Liver (tissue), 9 donors: Measurements from ENCODE around the gene FAN1. TPM values are rescaled to one million over a fixed set of nuclear protein-coding genes. Genes with fewer than 3 reads are reported as not detected.

Experiments
- DNase-seq: peaks from one replicate; pipeline ENCODE4 v3.0.0-alpha.2; 2017; ENCODE audit warnings: low spot score
- H3K27ac ChIP-seq, 2 donors: one replicate each; pipeline ENCODE4 v1.7.0; 2013; ENCODE audit warnings: inconsistent platforms in 2 of 2, low read length in 2 of 2, control low read depth in 1 of 2, low read depth in 1 of 2, mild to moderate bottlenecking in 1 of 2
- H3K27me3 ChIP-seq, 4 donors: one replicate each; pipeline versions ENCODE4 v1.6.1 to v1.7.0; 2013; ENCODE audit warnings: low read length in 3 of 4, inconsistent platforms in 1 of 4, mild to moderate bottlenecking in 1 of 4, moderate library complexity in 1 of 4; ENCODE audit not compliant: control insufficient read depth in 4 of 4, insufficient read depth in 4 of 4
- H3K36me3 ChIP-seq, 4 donors: one replicate each; pipeline versions ENCODE4 v1.6.1 to v1.7.0; 2013; ENCODE audit warnings: low read length in 3 of 4, mild to moderate bottlenecking in 3 of 4, low read depth in 1 of 4, moderate library complexity in 1 of 4; ENCODE audit not compliant: control insufficient read depth in 4 of 4, insufficient read depth in 3 of 4
- H3K4me1 ChIP-seq, 4 donors: one replicate each; pipeline versions ENCODE4 v1.6.1 to v1.7.0; 2013; ENCODE audit warnings: low read length in 3 of 4, mild to moderate bottlenecking in 3 of 4, moderate library complexity in 1 of 4; ENCODE audit not compliant: control insufficient read depth in 4 of 4, insufficient read depth in 4 of 4
- H3K4me3 ChIP-seq, 3 donors: one replicate each; pipeline versions ENCODE4 v1.6.1 to v1.7.0; 2013; ENCODE audit warnings: low read length in 3 of 3, control low read depth in 1 of 3, low read depth in 1 of 3, mild to moderate bottlenecking in 1 of 3
- H3K9ac ChIP-seq, 2 donors: one replicate each; pipeline ENCODE4 v1.7.0; 2013; ENCODE audit warnings: low read length in 2 of 2, mild to moderate bottlenecking in 2 of 2, moderate library complexity in 2 of 2, control low read depth in 1 of 2, low read depth in 1 of 2
- H3K9me3 ChIP-seq, 4 donors: one replicate each; pipeline versions ENCODE4 v1.6.1 to v1.7.0; 2013; ENCODE audit warnings: low read length in 3 of 4; ENCODE audit not compliant: control insufficient read depth in 4 of 4
- EGR1 ChIP-seq, 2 donors: IDR thresholded peaks; 2 replicates each; pipeline ENCODE4 v1.6.1; 2016 to 2018; ENCODE audit warnings: antibody characterized with exemption in 2 of 2, low read depth in 2 of 2
- FOXA1 ChIP-seq: IDR thresholded peaks from 2 replicates; pipeline ENCODE4 v1.6.1; 2016; ENCODE audit warnings: antibody characterized with exemption
- FOXA2 ChIP-seq: IDR thresholded peaks from 2 replicates; pipeline ENCODE4 v1.6.1; 2016; ENCODE audit warnings: antibody characterized with exemption
- GABPA ChIP-seq, 2 donors: IDR thresholded peaks in 1 of 2; conservative IDR thresholded peaks in 1 of 2; 2 replicates each; pipeline ENCODE4 v1.6.1; 2016; ENCODE audit warnings: antibody characterized with exemption in 2 of 2, mild to moderate bottlenecking in 1 of 2, moderate library complexity in 1 of 2
- HNF4A ChIP-seq, 2 donors: conservative IDR thresholded peaks; 2 replicates each; pipeline ENCODE4 v1.6.1; 2016; ENCODE audit warnings: antibody characterized with exemption in 2 of 2, mild to moderate bottlenecking in 2 of 2
- HNF4G ChIP-seq: IDR thresholded peaks from 2 replicates; pipeline ENCODE4 v1.6.1; 2016; ENCODE audit warnings: antibody characterized with exemption
- JUND ChIP-seq, 2 donors: IDR thresholded peaks; 2 replicates each; pipeline ENCODE4 v1.6.1; 2016; ENCODE audit warnings: antibody characterized with exemption in 2 of 2
- NR2F2 ChIP-seq: IDR thresholded peaks from 2 replicates; pipeline ENCODE4 v1.6.1; 2016; ENCODE audit warnings: antibody characterized with exemption
- RAD21 ChIP-seq, 2 donors: IDR thresholded peaks; 2 replicates each; pipeline ENCODE4 v1.6.1; 2016; ENCODE audit warnings: antibody characterized with exemption in 2 of 2, mild to moderate bottlenecking in 2 of 2
- RXRA ChIP-seq, 2 donors: IDR thresholded peaks; 2 replicates each; pipeline ENCODE4 v1.6.1; 2017 to 2018; ENCODE audit warnings: antibody characterized with exemption in 2 of 2, mild to moderate bottlenecking in 1 of 2
- SP1 ChIP-seq: IDR thresholded peaks from 2 replicates; pipeline ENCODE4 v1.6.1; 2018; ENCODE audit warnings: antibody characterized with exemption, mild to moderate bottlenecking
- TAF1 ChIP-seq: conservative IDR thresholded peaks from 2 replicates; pipeline ENCODE4 v1.6.1; 2016; ENCODE audit warnings: antibody characterized with exemption, mild to moderate bottlenecking
- WGBS: extraction: QIAGEN DNeasy Blood & Tissue Kit; methylation state at CpG from one replicate; pipeline ENCODE4 v1.1.7; 2013; 5-methylcytosine and 5-hydroxymethylcytosine counted together
- polyA plus RNA-seq, 2 donors: library from polyadenylated mRNA; stranded (reverse) in 1 of 2; unstranded in 1 of 2; fragments of 200-250 nt in 1 of 2; fragments of >200 nt in 1 of 2; fragmentation: Nextera tagmentation in 1 of 2; extraction: Ambion mirVana in 1 of 2; gene quantifications; one replicate each; pipeline versions ENCODE4 v1.2.1 to v1.2.3, GENCODE V29; 2013 to 2015
- total RNA-seq, 2 donors: library from RNA; depleted of rRNA; stranded (reverse); fragments of >200 nt; gene quantifications; one replicate each; pipeline ENCODE4 v1.2.3, GENCODE V29; 2014
- TF ChIP-seq, protein P1 (sequence below): IDR thresholded peaks from 2 replicates; pipeline ENCODE4 v1.6.1; 2016; ENCODE audit warnings: antibody characterized with exemption
- TF ChIP-seq, protein P2 (sequence below): IDR thresholded peaks from 2 replicates; pipeline ENCODE4 v1.6.1; 2016; ENCODE audit warnings: antibody characterized with exemption, mild to moderate bottlenecking
- TF ChIP-seq, protein P3 (sequence below): IDR thresholded peaks from 2 replicates; pipeline ENCODE4 v1.6.1; 2016; ENCODE audit warnings: antibody characterized with exemption
- TF ChIP-seq, protein P4 (sequence below): fragments of 150-350 bp; IDR thresholded peaks from 2 replicates; pipeline ENCODE4 v1.5.1; 2017; ENCODE audit warnings: improper control_type of control experiment, low read depth, low read length; ENCODE audit not compliant: missing input control
- donor health status: healthy.
- donor health status: healthy.
- donor health status: healthy.
- donor health status: healthy.
- donor health status: healthy.

Gene FAN1
- total and polyA plus RNA-seq, 4 donors, result 5.2 to 17.1 (median 7.5) TPM

GRCh38 chr15:30870681-30871080 lies 33.0 kb upstream of the FAN1 start:
- H3K9ac ChIP-seq, result no peak overlapping the region
- 78% methylated on average over 1 of the region's 1 CpG for WGBS
- H3K4me3 ChIP-seq, result no peak overlapping the region
- H3K27me3 ChIP-seq, result no peaks in the 10 kb centered on the region
- no peak overlapping the region for H3K27ac ChIP-seq
- TF ChIP-seq JUND (IDR thresholded peaks at IDR 0.05) (no peak), HNF4A (conservative IDR thresholded peaks at IDR 0.05) (no peak), EGR1 (IDR thresholded peaks at IDR 0.05; ENCODE audit: low read depth in 2 of 2) (no peak), GABPA (IDR thresholded peaks at IDR 0.05 in 1 of 2, conservative IDR thresholded peaks at IDR 0.05 in 1 of 2) (no peak), HNF4G (no peak), RAD21 (IDR thresholded peaks at IDR 0.05) (no peak), SP1 (no peak), FOXA1 (no peak), TAF1 (no peak), RXRA (IDR thresholded peaks at IDR 0.05) (no peak), FOXA2 (no peak)
- TF ChIP-seq, protein P1, sequence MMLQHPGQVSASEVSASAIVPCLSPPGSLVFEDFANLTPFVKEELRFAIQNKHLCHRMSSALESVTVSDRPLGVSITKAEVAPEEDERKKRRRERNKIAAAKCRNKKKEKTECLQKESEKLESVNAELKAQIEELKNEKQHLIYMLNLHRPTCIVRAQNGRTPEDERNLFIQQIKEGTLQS, result no peak
- TF ChIP-seq, protein P2, sequence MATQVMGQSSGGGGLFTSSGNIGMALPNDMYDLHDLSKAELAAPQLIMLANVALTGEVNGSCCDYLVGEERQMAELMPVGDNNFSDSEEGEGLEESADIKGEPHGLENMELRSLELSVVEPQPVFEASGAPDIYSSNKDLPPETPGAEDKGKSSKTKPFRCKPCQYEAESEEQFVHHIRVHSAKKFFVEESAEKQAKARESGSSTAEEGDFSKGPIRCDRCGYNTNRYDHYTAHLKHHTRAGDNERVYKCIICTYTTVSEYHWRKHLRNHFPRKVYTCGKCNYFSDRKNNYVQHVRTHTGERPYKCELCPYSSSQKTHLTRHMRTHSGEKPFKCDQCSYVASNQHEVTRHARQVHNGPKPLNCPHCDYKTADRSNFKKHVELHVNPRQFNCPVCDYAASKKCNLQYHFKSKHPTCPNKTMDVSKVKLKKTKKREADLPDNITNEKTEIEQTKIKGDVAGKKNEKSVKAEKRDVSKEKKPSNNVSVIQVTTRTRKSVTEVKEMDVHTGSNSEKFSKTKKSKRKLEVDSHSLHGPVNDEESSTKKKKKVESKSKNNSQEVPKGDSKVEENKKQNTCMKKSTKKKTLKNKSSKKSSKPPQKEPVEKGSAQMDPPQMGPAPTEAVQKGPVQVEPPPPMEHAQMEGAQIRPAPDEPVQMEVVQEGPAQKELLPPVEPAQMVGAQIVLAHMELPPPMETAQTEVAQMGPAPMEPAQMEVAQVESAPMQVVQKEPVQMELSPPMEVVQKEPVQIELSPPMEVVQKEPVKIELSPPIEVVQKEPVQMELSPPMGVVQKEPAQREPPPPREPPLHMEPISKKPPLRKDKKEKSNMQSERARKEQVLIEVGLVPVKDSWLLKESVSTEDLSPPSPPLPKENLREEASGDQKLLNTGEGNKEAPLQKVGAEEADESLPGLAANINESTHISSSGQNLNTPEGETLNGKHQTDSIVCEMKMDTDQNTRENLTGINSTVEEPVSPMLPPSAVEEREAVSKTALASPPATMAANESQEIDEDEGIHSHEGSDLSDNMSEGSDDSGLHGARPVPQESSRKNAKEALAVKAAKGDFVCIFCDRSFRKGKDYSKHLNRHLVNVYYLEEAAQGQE, result no peak
- TF ChIP-seq, protein P3, sequence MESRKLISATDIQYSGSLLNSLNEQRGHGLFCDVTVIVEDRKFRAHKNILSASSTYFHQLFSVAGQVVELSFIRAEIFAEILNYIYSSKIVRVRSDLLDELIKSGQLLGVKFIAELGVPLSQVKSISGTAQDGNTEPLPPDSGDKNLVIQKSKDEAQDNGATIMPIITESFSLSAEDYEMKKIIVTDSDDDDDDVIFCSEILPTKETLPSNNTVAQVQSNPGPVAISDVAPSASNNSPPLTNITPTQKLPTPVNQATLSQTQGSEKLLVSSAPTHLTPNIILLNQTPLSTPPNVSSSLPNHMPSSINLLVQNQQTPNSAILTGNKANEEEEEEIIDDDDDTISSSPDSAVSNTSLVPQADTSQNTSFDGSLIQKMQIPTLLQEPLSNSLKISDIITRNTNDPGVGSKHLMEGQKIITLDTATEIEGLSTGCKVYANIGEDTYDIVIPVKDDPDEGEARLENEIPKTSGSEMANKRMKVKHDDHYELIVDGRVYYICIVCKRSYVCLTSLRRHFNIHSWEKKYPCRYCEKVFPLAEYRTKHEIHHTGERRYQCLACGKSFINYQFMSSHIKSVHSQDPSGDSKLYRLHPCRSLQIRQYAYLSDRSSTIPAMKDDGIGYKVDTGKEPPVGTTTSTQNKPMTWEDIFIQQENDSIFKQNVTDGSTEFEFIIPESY, result no peak
- TF ChIP-seq, protein P4, sequence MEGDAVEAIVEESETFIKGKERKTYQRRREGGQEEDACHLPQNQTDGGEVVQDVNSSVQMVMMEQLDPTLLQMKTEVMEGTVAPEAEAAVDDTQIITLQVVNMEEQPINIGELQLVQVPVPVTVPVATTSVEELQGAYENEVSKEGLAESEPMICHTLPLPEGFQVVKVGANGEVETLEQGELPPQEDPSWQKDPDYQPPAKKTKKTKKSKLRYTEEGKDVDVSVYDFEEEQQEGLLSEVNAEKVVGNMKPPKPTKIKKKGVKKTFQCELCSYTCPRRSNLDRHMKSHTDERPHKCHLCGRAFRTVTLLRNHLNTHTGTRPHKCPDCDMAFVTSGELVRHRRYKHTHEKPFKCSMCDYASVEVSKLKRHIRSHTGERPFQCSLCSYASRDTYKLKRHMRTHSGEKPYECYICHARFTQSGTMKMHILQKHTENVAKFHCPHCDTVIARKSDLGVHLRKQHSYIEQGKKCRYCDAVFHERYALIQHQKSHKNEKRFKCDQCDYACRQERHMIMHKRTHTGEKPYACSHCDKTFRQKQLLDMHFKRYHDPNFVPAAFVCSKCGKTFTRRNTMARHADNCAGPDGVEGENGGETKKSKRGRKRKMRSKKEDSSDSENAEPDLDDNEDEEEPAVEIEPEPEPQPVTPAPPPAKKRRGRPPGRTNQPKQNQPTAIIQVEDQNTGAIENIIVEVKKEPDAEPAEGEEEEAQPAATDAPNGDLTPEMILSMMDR, result no peak
- no peaks in the 10 kb centered on the region for H3K9me3 ChIP-seq
- no peaks in the 10 kb centered on the region for H3K4me1 ChIP-seq
- DNase-seq, result no peak
- H3K36me3 ChIP-seq, result no peaks in the 10 kb centered on the region

- TF ChIP-seq HNF4G (no peak), NR2F2 (no peak), SP1 (no peak), FOXA1 (no peak)
- TF ChIP-seq, protein P4, result no peak
- TF ChIP-seq, protein P3, result no peak
- no peaks in the 10 kb centered on the region for H3K4me1 ChIP-seq
- DNase-seq, result no peak
- no peaks in the 10 kb centered on the region for H3K27me3 ChIP-seq
- H3K27ac ChIP-seq, result no peak overlapping the region
- H3K4me3 ChIP-seq, result no peak overlapping the region
- H3K9ac ChIP-seq, result no peak overlapping the region
- no peaks in the 10 kb centered on the region for H3K9me3 ChIP-seq
- no peaks in the 10 kb centered on the region for H3K36me3 ChIP-seq
- 70% methylated on average over 1 of the region's 1 CpG for WGBS
Measured at GRCh38 chr15:30872341-30872748, 31.4 kb upstream of the FAN1 start.
